ENCODE measurements around the gene IGSF21. TPM values are rescaled to one million over a fixed set of nuclear protein-coding genes. Genes with fewer than 3 reads are reported as not detected.

IGSF21 gene
- total and polyA plus RNA-seq, 2 of the 4 experiments (the other 2 are of a cell fraction): not detected

DNA sequence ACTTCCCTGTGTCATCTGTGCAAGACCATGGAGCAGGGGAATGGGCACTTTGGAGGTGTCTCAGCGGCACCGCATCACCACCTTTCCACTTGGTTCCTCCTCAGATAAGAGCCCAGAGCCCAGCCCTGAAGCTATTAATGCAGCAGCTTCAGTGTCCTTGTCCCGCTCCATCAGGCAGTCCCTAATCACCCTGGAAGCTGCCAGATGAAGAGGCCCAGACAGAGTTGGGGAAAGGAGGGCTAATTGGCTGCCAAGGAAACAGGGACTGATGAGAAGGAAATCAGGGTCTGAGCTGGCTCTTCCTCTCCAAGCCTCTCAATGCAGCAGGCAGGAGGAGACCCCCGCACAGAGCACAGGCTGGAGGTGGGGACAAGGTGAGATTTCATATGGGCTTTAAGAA, 290.0 kb downstream of the IGSF21 start:
- H2BK120ac ChIP-seq (ENCODE audit: low read depth, low read length): no peak overlapping the region
- H3K23ac ChIP-seq (ENCODE audit: low read depth, low read length): no peak overlapping the region
- H3K36me3 ChIP-seq (ENCODE audit: control insufficient read depth, insufficient read depth, low read length): no peaks in the 10 kb centered on the region
- no peaks in the 10 kb centered on the region for H3K79me1 ChIP-seq (ENCODE audit: low read depth in 1 of 2, low read length in 2 of 2)
- H4K20me1 ChIP-seq (ENCODE audit: insufficient read depth, low read length): no peaks in the 10 kb centered on the region
- H3K27ac ChIP-seq (ENCODE audit: insufficient read depth, low read length): no peak overlapping the region
- H2AK9ac ChIP-seq (replicated peaks; ENCODE audit: low read depth, low read length, poor library complexity): no peak overlapping the region
- H3K27me3 ChIP-seq (ENCODE audit: control insufficient read depth, insufficient read depth, low read length): no peaks in the 10 kb centered on the region
- H3K4me1 ChIP-seq (ENCODE audit: control insufficient read depth, insufficient read depth, low read length): no peaks in the 10 kb centered on the region
- H3K4ac ChIP-seq (ENCODE audit: low read depth, low read length): no peak overlapping the region
- CTCF ChIA-PET: no interaction called here
- H3K9me1 ChIP-seq (ENCODE audit: insufficient read depth, low read length): no peaks in the 10 kb centered on the region
- no peak overlapping the region for H3K56ac ChIP-seq (ENCODE audit: extremely low read depth, insufficient read depth, low read length)
- no peak overlapping the region for H2AK5ac ChIP-seq (ENCODE audit: low read depth, low read length)
- H3K4me2 ChIP-seq (ENCODE audit: low read depth, low read length): no peak overlapping the region
- H2BK15ac ChIP-seq (ENCODE audit: low read depth, low read length): no peak overlapping the region
- DNase-seq (no peak), ATAC-seq (ENCODE audit: low read depth) (no peak)
- no peak overlapping the region for H4K5ac ChIP-seq (ENCODE audit: low read depth, low read length)
- H2BK5ac ChIP-seq (ENCODE audit: low read depth, low read length, poor library complexity, severe bottlenecking): no peak overlapping the region
- POLR2A ChIA-PET (ENCODE audit: unreplicated experiment): no interaction called here
- no peak overlapping the region for H3K9ac ChIP-seq (ENCODE audit: low read depth, low read length)
- H4K8ac ChIP-seq (ENCODE audit: low read depth in 2 of 2, low read length in 2 of 2): no peak overlapping the region
- intact Hi-C loops (cut with micrococcal nuclease): no loop called here
- H3K18ac ChIP-seq (ENCODE audit: low read depth, low read length): no peak overlapping the region
- no CpG with 5 or more reads among the region's 4 CpGs for WGBS, 2 experiments (ENCODE audit: extremely low coverage in 2 of 2, insufficient read length in 1 of 2)
- no peak overlapping the region for H3K4me3 ChIP-seq (ENCODE audit: insufficient read depth, low read depth, low read length)
- no peak overlapping the region for H2BK20ac ChIP-seq (ENCODE audit: low read depth, low read length)
- in situ Hi-C loops (cut with MboI; ENCODE audit: low sequenced_read_pairs): no loop called here
- H3K9me3 ChIP-seq (ENCODE audit: control insufficient read depth, insufficient read depth, low read length): peaks cover 36% of the 10 kb centered on the region
- no peak overlapping the region for H3K14ac ChIP-seq (replicated peaks; ENCODE audit: low read depth, low read length)
- dilution Hi-C loops (cut with HindIII; ENCODE audit: low sequenced_read_pairs, unreplicated experiment): no loop called here
- H4K91ac ChIP-seq (ENCODE audit: insufficient read depth, low read depth, low read length): no peak overlapping the region
- no peak overlapping the region for H2AFZ ChIP-seq (replicated peaks; ENCODE audit: low read length, poor library complexity)
- TF ChIP-seq POLR2A (IDR thresholded peaks at IDR 0.05; ENCODE audit: low read depth, low read length) (no peak), MXI1 (IDR thresholded peaks at IDR 0.05; ENCODE audit: borderline replicate concordance, low read depth, low read length) (no peak), CEBPB (IDR thresholded peaks at IDR 0.05; ENCODE audit: low read depth, low read length) (no peak), RCOR1 (IDR thresholded peaks at IDR 0.05; ENCODE audit: insufficient replicate concordance, low read length) (no peak), RFX5 (IDR thresholded peaks at IDR 0.05; ENCODE audit: low read depth, low read length) (no peak), SMC3 (IDR thresholded peaks at IDR 0.05; ENCODE audit: low read depth, low read length) (no peak), CHD1 (IDR thresholded peaks at IDR 0.05; ENCODE audit: low read depth, low read length) (no peak), BHLHE40 (IDR thresholded peaks at IDR 0.05; ENCODE audit: low read depth, low read length) (no peak), MAZ (IDR thresholded peaks at IDR 0.05; ENCODE audit: borderline replicate concordance, low read depth, low read length) (no peak), NFE2L2 (IDR thresholded peaks at IDR 0.05; ENCODE audit: low read depth, low read length) (no peak), RAD21 (IDR thresholded peaks at IDR 0.05; ENCODE audit: low read length) (no peak), FOS (IDR thresholded peaks at IDR 0.05; ENCODE audit: low read depth, low read length) (no peak)
- TF ChIP-seq, protein P1, sequence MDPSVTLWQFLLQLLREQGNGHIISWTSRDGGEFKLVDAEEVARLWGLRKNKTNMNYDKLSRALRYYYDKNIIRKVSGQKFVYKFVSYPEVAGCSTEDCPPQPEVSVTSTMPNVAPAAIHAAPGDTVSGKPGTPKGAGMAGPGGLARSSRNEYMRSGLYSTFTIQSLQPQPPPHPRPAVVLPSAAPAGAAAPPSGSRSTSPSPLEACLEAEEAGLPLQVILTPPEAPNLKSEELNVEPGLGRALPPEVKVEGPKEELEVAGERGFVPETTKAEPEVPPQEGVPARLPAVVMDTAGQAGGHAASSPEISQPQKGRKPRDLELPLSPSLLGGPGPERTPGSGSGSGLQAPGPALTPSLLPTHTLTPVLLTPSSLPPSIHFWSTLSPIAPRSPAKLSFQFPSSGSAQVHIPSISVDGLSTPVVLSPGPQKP (IDR thresholded peaks at IDR 0.05; ENCODE audit: borderline replicate concordance, low read depth, low read length): no peak
- BruUV-seq (replicated peaks): no TSS peak

Measured in IMR-90 (cell line).